Inferior parietal cortex (tissue), 1 donor: Measurements from ENCODE around the gene SH3GLB1.
A peak's percentile ranks its signal among the peaks of the same experiment; 100 is the strongest.

Source experiments
- DNase-seq: peaks from one replicate; pipeline ENCODE4 v3.0.0-alpha.2; 2016; ENCODE audit errors: extremely low spot score

The SH3GLB1 gene

GRCh38 chr1:86733340-86733739, 29.0 kb downstream of the SH3GLB1 start:
- DNase-seq: no peak

GRCh38 chr1:86739648-86740509, 35.5 kb downstream of the SH3GLB1 start:
- no peak for DNase-seq

GRCh38 chr1:86741947-86742572, 37.7 kb downstream of the SH3GLB1 start:
- DNase-seq: peak; percentile 50

- no peak for DNase-seq
Observed at GRCh38 chr1:86747304-86747703, 42.9 kb downstream of the SH3GLB1 start.

GRCh38 chr1:86748622-86749373, 44.4 kb downstream of the SH3GLB1 start:
- DNase-seq: no peak

- no peak for DNase-seq
Observed at GRCh38 chr1:86750076-86750475, 45.7 kb downstream of the SH3GLB1 start.

- DNase-seq: no peak
Observed at GRCh38 chr1:86750530-86750929, 46.2 kb downstream of the SH3GLB1 start.

- DNase-seq: no peak
Observed at GRCh38 chr1:86751923-86752322, 47.5 kb downstream of the SH3GLB1 start.

GRCh38 chr1:86753700-86754099, 49.3 kb downstream of the SH3GLB1 start:
- no peak for DNase-seq

GRCh38 chr1:86754265-86754974, 50.0 kb downstream of the SH3GLB1 start:
- DNase-seq: no peak

GRCh38 chr1:86756062-86756406, 51.7 kb downstream of the SH3GLB1 start:
- DNase-seq: no peak

- DNase-seq: no peak
Observed at GRCh38 chr1:86757272-86757984, 53.1 kb downstream of the SH3GLB1 start.

- no peak for DNase-seq
Observed at GRCh38 chr1:86758570-86758969, 54.2 kb downstream of the SH3GLB1 start.

GRCh38 chr1:86760199-86760598, 55.8 kb downstream of the SH3GLB1 start:
- DNase-seq: no peak

GRCh38 chr1:86762336-86762735, 58.0 kb downstream of the SH3GLB1 start:
- no peak for DNase-seq

- no peak for DNase-seq
Observed at GRCh38 chr1:86764523-86764922, 60.1 kb downstream of the SH3GLB1 start.

GRCh38 chr1:86765073-86765472, 60.7 kb downstream of the SH3GLB1 start:
- DNase-seq: no peak

- DNase-seq: no peak
Observed at GRCh38 chr1:86765674-86766073, 61.3 kb downstream of the SH3GLB1 start.

- no peak for DNase-seq
Observed at GRCh38 chr1:86768554-86768953, 64.2 kb downstream of the SH3GLB1 start.

GRCh38 chr1:86769065-86769464, 64.7 kb downstream of the SH3GLB1 start:
- no peak for DNase-seq
